ENCODE measurements around the gene EMC9.

DNA sequence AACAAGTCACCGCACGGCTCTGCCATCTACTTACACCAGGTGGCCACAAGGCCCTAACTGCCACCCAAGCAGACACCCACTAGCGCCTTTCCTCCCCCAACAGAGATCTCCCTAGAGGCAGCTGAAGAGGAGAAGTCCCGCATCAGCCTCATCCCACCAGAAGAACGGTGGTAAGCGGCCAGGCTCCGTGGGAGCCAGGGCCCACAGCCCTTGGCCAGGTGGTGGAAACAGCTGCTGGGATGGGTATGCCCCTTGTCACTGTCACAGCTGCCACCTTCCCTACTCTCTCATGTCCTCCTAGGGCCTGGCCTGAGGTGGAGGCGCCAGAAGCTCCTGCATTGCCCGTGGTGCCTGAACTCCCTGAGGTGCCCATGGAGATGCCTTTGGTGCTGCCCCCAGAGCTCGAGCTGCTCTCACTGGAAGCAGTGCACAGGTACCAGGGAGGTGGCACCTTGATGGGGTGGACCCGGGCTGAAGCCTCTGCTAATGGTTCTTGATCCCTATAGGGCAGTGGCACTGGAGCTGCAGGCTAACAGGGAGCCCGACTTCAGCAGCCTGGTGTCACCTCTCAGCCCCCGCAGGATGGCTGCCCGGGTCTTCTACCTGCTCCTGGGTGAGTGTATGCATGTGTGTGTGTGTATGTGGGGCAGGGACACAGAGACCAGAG, 38.0 kb upstream of the EMC9 start:
- no peak for TF ChIP-seq EZH2phosphoT487 (IDR thresholded peaks at IDR 0.05; ENCODE audit: borderline replicate concordance, low read length)
- TF ChIP-seq, protein P1, sequence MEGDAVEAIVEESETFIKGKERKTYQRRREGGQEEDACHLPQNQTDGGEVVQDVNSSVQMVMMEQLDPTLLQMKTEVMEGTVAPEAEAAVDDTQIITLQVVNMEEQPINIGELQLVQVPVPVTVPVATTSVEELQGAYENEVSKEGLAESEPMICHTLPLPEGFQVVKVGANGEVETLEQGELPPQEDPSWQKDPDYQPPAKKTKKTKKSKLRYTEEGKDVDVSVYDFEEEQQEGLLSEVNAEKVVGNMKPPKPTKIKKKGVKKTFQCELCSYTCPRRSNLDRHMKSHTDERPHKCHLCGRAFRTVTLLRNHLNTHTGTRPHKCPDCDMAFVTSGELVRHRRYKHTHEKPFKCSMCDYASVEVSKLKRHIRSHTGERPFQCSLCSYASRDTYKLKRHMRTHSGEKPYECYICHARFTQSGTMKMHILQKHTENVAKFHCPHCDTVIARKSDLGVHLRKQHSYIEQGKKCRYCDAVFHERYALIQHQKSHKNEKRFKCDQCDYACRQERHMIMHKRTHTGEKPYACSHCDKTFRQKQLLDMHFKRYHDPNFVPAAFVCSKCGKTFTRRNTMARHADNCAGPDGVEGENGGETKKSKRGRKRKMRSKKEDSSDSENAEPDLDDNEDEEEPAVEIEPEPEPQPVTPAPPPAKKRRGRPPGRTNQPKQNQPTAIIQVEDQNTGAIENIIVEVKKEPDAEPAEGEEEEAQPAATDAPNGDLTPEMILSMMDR (IDR thresholded peaks at IDR 0.05; ENCODE audit: low read depth, low read length, poor library complexity, severe bottlenecking) = no peak

Data from DOHH2 (cell line).